ENCODE results near the gene UTP15.

DNA sequence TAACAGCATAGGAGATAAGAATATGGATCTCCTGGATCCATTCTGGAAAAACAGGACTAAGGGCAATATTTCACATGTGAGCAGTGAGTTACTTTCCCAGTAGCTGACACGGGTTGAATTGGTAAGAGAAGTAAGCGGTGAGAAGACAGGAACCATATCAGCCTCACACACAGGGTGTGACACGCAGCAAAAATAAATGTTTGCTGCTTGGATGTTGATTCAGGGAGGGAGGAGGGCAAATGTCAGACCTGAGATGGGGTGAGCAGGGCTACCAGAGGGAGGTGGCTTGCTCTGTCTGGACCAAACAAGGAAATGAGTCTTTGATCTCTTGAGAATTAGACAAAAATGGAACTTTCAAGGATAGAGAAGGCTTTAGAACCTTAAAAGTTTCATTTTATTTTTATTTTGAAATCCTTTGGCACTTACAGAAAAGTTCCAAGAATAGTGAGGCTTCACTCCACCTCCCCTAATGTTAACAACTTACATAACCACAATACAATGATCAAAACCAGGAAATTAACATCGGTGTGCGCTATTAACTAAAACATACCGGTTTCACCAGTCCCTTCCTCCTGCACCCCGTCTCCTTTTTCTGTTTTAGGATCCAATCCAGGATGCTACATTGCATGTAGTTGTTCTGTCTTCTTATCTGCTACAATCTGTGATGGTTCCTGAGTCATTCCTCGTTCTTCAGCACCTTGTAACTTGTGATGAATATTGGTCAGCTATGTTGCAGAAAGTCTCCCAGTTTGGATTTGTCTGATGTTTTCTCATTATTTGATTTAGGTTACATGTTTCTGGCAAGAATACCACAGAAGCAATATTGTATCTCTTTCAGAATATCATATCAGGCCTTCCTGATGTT lies 39.9 kb downstream of the UTP15 start:
- TF ChIP-seq POLR2AphosphoS5 (IDR thresholded peaks at IDR 0.05; ENCODE audit: insufficient read depth in 1 of 2, low read depth in 1 of 2) = no peak
- TF ChIP-seq, protein P1, sequence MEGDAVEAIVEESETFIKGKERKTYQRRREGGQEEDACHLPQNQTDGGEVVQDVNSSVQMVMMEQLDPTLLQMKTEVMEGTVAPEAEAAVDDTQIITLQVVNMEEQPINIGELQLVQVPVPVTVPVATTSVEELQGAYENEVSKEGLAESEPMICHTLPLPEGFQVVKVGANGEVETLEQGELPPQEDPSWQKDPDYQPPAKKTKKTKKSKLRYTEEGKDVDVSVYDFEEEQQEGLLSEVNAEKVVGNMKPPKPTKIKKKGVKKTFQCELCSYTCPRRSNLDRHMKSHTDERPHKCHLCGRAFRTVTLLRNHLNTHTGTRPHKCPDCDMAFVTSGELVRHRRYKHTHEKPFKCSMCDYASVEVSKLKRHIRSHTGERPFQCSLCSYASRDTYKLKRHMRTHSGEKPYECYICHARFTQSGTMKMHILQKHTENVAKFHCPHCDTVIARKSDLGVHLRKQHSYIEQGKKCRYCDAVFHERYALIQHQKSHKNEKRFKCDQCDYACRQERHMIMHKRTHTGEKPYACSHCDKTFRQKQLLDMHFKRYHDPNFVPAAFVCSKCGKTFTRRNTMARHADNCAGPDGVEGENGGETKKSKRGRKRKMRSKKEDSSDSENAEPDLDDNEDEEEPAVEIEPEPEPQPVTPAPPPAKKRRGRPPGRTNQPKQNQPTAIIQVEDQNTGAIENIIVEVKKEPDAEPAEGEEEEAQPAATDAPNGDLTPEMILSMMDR (IDR thresholded peaks at IDR 0.05) = no peak
